SK-N-SH treated with all-trans-retinoic acid at 6 μM for 48 hours (cell line): ENCODE results near the gene DMP1.

Experiments used
- ATAC-seq: fragments of 200-7000 bp; cut with Tn5 transposase; 3 replicates; pipeline ENCODE4 v1.9.1; 2020; ENCODE audit warnings: mild to moderate bottlenecking, moderate library complexity
- ARNTL ChIP-seq: fragments of 450-650 bp; formaldehyde crosslinking; IDR thresholded peaks from 2 replicates; pipeline ENCODE4 v1.5.0; 2020; ENCODE audit warnings: low read depth, mild to moderate bottlenecking, moderate library complexity, borderline replicate concordance
- BACH2 ChIP-seq: fragments of 250-450 bp; sonication (Bioruptor Pico); IDR thresholded peaks from 2 replicates; pipeline ENCODE4 v1.9.0; 2021; ENCODE audit warnings: mild to moderate bottlenecking, borderline replicate concordance
- CSDC2 ChIP-seq: fragments of 250-450 bp; sonication (Bioruptor Pico); IDR thresholded peaks from 2 replicates; pipeline ENCODE4 v1.5.0; 2020; ENCODE audit warnings: mild to moderate bottlenecking, moderate library complexity
- CSRNP3 ChIP-seq: fragments of 250-450 bp; sonication (Bioruptor Pico); IDR thresholded peaks from 2 replicates; pipeline ENCODE4 v1.5.1; 2021; ENCODE audit warnings: mild to moderate bottlenecking, moderate library complexity
- ESRRG ChIP-seq: fragments of 250-450 bp; sonication (Bioruptor Pico); IDR thresholded peaks from 2 replicates; pipeline ENCODE4 v1.6.1; 2021; ENCODE audit warnings: mild to moderate bottlenecking
- GLIS3 ChIP-seq: fragments of 250-450 bp; sonication (Bioruptor Pico); IDR thresholded peaks from 2 replicates; pipeline ENCODE4 v1.5.0; 2020; ENCODE audit warnings: mild to moderate bottlenecking, moderate library complexity
- ISL1 ChIP-seq: fragments of 250-450 bp; sonication (Bioruptor Pico); IDR thresholded peaks from 2 replicates; pipeline ENCODE4 v2.1.2; 2022; ENCODE audit warnings: mild to moderate bottlenecking, moderate library complexity
- OSR1 ChIP-seq: fragments of 250-450 bp; sonication (Bioruptor Pico); IDR thresholded peaks from 2 replicates; pipeline ENCODE4 v1.8.0; 2022; ENCODE audit warnings: moderate library complexity, mild to moderate bottlenecking, inconsistent platforms
- PATZ1 ChIP-seq: fragments of 250-450 bp; sonication (Bioruptor Pico); IDR thresholded peaks from 2 replicates; pipeline ENCODE4 v1.8.0; 2020; ENCODE audit warnings: mild to moderate bottlenecking, moderate library complexity, borderline replicate concordance
- PPARA ChIP-seq: fragments of 250-450 bp; sonication (Bioruptor Pico); IDR thresholded peaks from 2 replicates; pipeline ENCODE4 v1.5.0; 2020; ENCODE audit warnings: mild to moderate bottlenecking, borderline replicate concordance
- RARB ChIP-seq: fragments of 250-450 bp; sonication (Bioruptor Pico); IDR thresholded peaks from 2 replicates; pipeline ENCODE4 v1.8.0; 2021; ENCODE audit warnings: mild to moderate bottlenecking, moderate library complexity
- SNAI2 ChIP-seq: fragments of 250-450 bp; sonication (Bioruptor Pico); IDR thresholded peaks from 2 replicates; pipeline ENCODE4 v1.5.0; 2020; ENCODE audit warnings: mild to moderate bottlenecking, moderate library complexity
- TCF4 ChIP-seq: fragments of 250-450 bp; sonication (Bioruptor Pico); IDR thresholded peaks from 2 replicates; pipeline ENCODE4 v1.8.0; 2021; ENCODE audit warnings: mild to moderate bottlenecking, moderate library complexity, borderline replicate concordance
- TOX ChIP-seq: fragments of 250-450 bp; sonication (Bioruptor Pico); IDR thresholded peaks from 2 replicates; pipeline ENCODE4 v1.8.0; 2021; ENCODE audit warnings: mild to moderate bottlenecking, moderate library complexity, borderline replicate concordance
- ZFP3 ChIP-seq: fragments of 250-450 bp; sonication (Bioruptor Pico); IDR thresholded peaks from 2 replicates; pipeline ENCODE4 v1.5.0; 2020; ENCODE audit warnings: mild to moderate bottlenecking, moderate library complexity
- ZFP30 ChIP-seq: fragments of 450-650 bp; formaldehyde crosslinking; IDR thresholded peaks from 2 replicates; pipeline ENCODE4 v1.5.0; 2022; ENCODE audit warnings: mild to moderate bottlenecking, moderate library complexity
- ZNF565 ChIP-seq: fragments of 450-650 bp; formaldehyde crosslinking; conservative IDR thresholded peaks from 2 replicates; pipeline ENCODE4 v1.5.0; 2020; ENCODE audit warnings: low read depth, mild to moderate bottlenecking, moderate library complexity
- ZNF70 ChIP-seq: fragments of 450-650 bp; formaldehyde crosslinking; IDR thresholded peaks from 2 replicates; pipeline ENCODE4 v1.5.0; 2020; ENCODE audit warnings: mild to moderate bottlenecking, moderate library complexity
- ZNF8 ChIP-seq: fragments of 450-650 bp; formaldehyde crosslinking; IDR thresholded peaks from 2 replicates; pipeline ENCODE4 v1.5.0; 2020; ENCODE audit warnings: mild to moderate bottlenecking, moderate library complexity
- TF ChIP-seq, protein P1 (sequence below): fragments of 250-450 bp; sonication (Bioruptor Pico); IDR thresholded peaks from 2 replicates; pipeline ENCODE4 v1.5.0; 2020; ENCODE audit warnings: mild to moderate bottlenecking, moderate library complexity
- TF ChIP-seq, protein P2 (sequence below): fragments of 250-450 bp; sonication (Bioruptor Pico); IDR thresholded peaks from 2 replicates; pipeline ENCODE4 v1.8.0; 2021; ENCODE audit warnings: low read depth, mild to moderate bottlenecking, moderate library complexity, borderline replicate concordance

DMP1 gene

DNA sequence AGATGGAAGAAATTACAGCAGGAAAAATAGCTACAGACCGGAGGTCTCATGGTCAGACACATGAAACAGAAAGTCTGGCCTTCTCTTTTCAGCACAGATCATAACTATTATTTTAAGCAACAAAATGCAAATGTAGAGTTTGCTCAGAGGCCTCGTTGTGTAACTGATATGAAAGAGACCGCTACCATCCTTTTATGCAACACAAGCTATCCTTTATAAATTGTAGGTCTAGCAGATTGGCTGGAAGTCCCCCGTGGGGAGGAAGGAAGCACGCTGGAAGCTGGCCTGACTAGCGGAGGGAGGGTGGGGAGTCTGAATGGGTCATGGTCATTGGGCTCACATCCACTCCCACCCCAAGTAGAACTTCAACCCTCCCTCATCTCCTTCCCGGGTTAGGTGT, 27.7 kb downstream of the DMP1 start (continued):
- TF ChIP-seq RARB (CRISPR knock-in tag), result no peak
- no peak for TF ChIP-seq PPARA
- no peak for TF ChIP-seq ZNF70
- TF ChIP-seq, all 23 proteins: peak for 0

GRCh38 chr4:87679449-87680169, 29.5 kb downstream of the DMP1 start:
- TF ChIP-seq RARB (CRISPR knock-in tag) (no peak), SNAI2 (CRISPR knock-in tag) (no peak), ZNF8 (no peak), ISL1 (no peak)
- TF ChIP-seq, protein P1, sequence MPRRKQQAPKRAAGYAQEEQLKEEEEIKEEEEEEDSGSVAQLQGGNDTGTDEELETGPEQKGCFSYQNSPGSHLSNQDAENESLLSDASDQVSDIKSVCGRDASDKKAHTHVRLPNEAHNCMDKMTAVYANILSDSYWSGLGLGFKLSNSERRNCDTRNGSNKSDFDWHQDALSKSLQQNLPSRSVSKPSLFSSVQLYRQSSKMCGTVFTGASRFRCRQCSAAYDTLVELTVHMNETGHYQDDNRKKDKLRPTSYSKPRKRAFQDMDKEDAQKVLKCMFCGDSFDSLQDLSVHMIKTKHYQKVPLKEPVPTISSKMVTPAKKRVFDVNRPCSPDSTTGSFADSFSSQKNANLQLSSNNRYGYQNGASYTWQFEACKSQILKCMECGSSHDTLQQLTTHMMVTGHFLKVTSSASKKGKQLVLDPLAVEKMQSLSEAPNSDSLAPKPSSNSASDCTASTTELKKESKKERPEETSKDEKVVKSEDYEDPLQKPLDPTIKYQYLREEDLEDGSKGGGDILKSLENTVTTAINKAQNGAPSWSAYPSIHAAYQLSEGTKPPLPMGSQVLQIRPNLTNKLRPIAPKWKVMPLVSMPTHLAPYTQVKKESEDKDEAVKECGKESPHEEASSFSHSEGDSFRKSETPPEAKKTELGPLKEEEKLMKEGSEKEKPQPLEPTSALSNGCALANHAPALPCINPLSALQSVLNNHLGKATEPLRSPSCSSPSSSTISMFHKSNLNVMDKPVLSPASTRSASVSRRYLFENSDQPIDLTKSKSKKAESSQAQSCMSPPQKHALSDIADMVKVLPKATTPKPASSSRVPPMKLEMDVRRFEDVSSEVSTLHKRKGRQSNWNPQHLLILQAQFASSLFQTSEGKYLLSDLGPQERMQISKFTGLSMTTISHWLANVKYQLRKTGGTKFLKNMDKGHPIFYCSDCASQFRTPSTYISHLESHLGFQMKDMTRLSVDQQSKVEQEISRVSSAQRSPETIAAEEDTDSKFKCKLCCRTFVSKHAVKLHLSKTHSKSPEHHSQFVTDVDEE (CRISPR knock-in tag), result no peak
- ATAC-seq, result peak; percentile 71

DNA sequence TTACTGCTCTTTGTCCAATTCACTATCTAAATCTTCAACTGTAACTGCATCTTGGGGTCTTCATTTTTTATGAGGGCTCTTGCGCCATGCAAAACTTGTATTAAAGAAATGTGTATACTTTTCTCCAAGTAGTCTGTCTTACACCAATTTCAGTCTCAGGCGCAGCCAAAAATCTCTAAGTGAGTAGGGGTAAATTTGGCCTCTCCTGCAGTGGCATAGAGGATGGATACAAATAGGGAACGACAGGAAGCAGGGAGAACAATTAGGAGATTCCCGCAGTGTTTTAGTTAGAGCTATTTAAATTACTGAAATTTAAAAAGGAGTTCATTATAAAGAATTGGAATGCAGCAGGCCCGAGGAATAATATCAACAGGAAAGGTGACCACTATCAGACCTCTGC, 30.2 kb downstream of the DMP1 start:
- TF ChIP-seq, protein P1 (CRISPR knock-in tag), result no peak
- TF ChIP-seq TOX (CRISPR knock-in tag), result no peak
- TF ChIP-seq ZNF565, result no peak
- no peak for TF ChIP-seq CSDC2
- TF ChIP-seq BACH2 (CRISPR knock-in tag), result no peak
- TF ChIP-seq GLIS3, result no peak
- TF ChIP-seq ZNF8, result no peak
- no peak for TF ChIP-seq SNAI2 (CRISPR knock-in tag)
- no peak for TF ChIP-seq RARB (CRISPR knock-in tag)
- no peak for TF ChIP-seq ARNTL
- TF ChIP-seq PPARA, result no peak
- no peak for TF ChIP-seq CSRNP3 (CRISPR knock-in tag)
- TF ChIP-seq TCF4 (CRISPR knock-in tag), result no peak
- no peak for TF ChIP-seq ZFP30
- no peak for ATAC-seq

DNA sequence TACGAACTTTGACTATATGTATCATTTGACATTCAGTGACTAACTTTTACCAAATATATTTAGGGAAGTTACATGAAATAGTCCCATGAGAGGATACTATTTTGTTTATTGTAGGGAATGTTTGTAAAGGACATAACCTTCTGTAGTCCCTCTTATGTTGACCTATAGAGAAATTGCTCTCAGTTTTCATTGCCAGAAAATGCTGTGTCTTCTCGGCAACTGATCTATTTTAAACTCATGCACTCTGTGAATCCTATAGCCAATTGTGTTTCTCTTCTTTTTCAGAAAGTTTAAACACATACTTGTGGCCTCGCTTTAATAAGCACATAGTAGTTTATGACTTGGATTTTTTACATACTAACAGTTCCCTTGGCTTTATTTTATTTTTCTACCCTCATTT, 38.2 kb downstream of the DMP1 start:
- no peak for ATAC-seq
- TF ChIP-seq ESRRG (no peak), GLIS3 (no peak), CSRNP3 (CRISPR knock-in tag) (no peak), PATZ1 (CRISPR knock-in tag) (no peak), ARNTL (no peak), ZFP3 (no peak), ZNF8 (no peak), CSDC2 (no peak), OSR1 (CRISPR knock-in tag) (no peak), BACH2 (CRISPR knock-in tag) (no peak)
- TF ChIP-seq, protein P2, sequence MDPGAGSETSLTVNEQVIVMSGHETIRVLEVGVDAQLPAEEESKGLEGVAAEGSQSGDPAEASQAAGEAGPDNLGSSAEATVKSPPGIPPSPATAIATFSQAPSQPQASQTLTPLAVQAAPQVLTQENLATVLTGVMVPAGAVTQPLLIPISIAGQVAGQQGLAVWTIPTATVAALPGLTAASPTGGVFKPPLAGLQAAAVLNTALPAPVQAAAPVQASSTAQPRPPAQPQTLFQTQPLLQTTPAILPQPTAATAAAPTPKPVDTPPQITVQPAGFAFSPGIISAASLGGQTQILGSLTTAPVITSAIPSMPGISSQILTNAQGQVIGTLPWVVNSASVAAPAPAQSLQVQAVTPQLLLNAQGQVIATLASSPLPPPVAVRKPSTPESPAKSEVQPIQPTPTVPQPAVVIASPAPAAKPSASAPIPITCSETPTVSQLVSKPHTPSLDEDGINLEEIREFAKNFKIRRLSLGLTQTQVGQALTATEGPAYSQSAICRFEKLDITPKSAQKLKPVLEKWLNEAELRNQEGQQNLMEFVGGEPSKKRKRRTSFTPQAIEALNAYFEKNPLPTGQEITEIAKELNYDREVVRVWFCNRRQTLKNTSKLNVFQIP (CRISPR knock-in tag), result no peak
- TF ChIP-seq, protein P1 (CRISPR knock-in tag), result no peak
